Left lung (tissue), 10 donors: ENCODE results near the gene ANTXR2. TPM values are rescaled to one million over a fixed set of nuclear protein-coding genes. Genes with fewer than 3 reads are reported as not detected.

Experiments used
- ATAC-seq: fragments of 200-7000 bp; cut with Tn5 transposase; one replicate; pipeline ENCODE4 v1.9.1; 2020; ENCODE audit warnings: moderate library complexity
- DNase-seq, 4 donors: peaks; one replicate each; pipeline ENCODE4 v3.0.0-alpha.2; 2013 to 2020
- H3K27ac ChIP-seq, 2 donors: fragments of 200-600 bp; sonication (generic) in 1 of 2; one replicate each; pipeline versions ENCODE4 v1.5.0 to v1.8.0; 2020 to 2021
- H3K27me3 ChIP-seq, 2 donors: fragments of 200-600 bp; sonication (generic) in 1 of 2; one replicate each; pipeline versions ENCODE4 v1.5.0 to v1.8.0; 2020 to 2021
- H3K36me3 ChIP-seq, 2 donors: fragments of 200-600 bp; sonication (generic) in 1 of 2; one replicate each; pipeline versions ENCODE4 v1.5.0 to v1.8.0; 2020 to 2021
- H3K4me1 ChIP-seq, 2 donors: fragments of 200-600 bp; one replicate each; pipeline ENCODE4 v1.8.0; 2021
- H3K4me3 ChIP-seq, 2 donors: fragments of 200-600 bp; sonication (generic) in 1 of 2; one replicate each; pipeline versions ENCODE4 v1.5.0 to v1.8.0; 2020 to 2021; ENCODE audit warnings: mild to moderate bottlenecking in 1 of 2
- H3K9me3 ChIP-seq, 2 donors: fragments of 200-600 bp; sonication (generic) in 1 of 2; one replicate each; pipeline versions ENCODE4 v1.5.0 to v1.8.0; 2020 to 2021
- intact Hi-C, 2 donors: fragments of 100-400 bp; cut with DNase I; formaldehyde crosslinking; loops; one replicate each; pipeline versions ENCODE4 v1.11.2 to v1.14.2; 2022
- polyA plus RNA-seq, 6 donors: library from polyadenylated mRNA; unstranded; fragments of 120-200 nt; gene quantifications; one replicate each; pipeline ENCODE4 v1.2.1, GENCODE V29; 2013; ENCODE audit not compliant: insufficient read length in 6 of 6
- total RNA-seq, 2 donors: library from RNA; stranded (reverse); fragmentation: NEBNext Ultra II Directional; extraction: Animal tissue kit (Norgen Biotek cat#: 25700); gene quantifications; one replicate each; pipeline ENCODE4 v1.2.1, GENCODE V29; 2021
- TF ChIP-seq, protein P1 (sequence below), 2 donors: fragments of 200-600 bp; sonication (generic) in 1 of 2; IDR thresholded peaks; one replicate each; pipeline versions ENCODE4 v1.5.0 to v1.8.0; 2021; ENCODE audit warnings: antibody characterized with exemption in 2 of 2
- donor health status: DM: no; HTN: yes; CAD: no.
- donor health status: DM: no; HTN: no; CAD: no.

ANTXR2 gene
- total and polyA plus RNA-seq, 8 donors: 45.6 to 73.3 (median 66.1) TPM

DNA sequence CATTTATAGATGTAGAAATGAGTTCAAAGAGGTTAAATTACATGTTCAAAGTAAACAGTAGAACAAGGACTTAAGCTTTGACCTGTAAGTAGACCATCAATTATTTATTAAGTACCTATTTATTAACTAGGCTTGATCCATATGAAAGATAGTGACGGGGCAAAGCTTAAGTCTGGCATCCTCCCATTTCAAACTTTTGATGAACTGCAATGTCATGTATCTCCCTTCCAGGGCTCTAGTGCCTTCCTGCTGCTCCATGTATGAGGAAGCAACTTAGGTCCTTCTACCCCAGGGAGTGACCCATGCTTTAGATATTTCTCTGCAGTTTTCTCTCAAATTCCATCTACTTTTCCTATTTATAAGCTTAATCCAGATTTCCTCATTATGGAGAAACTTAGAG is 31.9 kb upstream of the ANTXR2 start:
- peaks cover 0 to 12% of the 10 kb centered on the region in 2 donors for H3K4me1 ChIP-seq
- TF ChIP-seq, protein P1, sequence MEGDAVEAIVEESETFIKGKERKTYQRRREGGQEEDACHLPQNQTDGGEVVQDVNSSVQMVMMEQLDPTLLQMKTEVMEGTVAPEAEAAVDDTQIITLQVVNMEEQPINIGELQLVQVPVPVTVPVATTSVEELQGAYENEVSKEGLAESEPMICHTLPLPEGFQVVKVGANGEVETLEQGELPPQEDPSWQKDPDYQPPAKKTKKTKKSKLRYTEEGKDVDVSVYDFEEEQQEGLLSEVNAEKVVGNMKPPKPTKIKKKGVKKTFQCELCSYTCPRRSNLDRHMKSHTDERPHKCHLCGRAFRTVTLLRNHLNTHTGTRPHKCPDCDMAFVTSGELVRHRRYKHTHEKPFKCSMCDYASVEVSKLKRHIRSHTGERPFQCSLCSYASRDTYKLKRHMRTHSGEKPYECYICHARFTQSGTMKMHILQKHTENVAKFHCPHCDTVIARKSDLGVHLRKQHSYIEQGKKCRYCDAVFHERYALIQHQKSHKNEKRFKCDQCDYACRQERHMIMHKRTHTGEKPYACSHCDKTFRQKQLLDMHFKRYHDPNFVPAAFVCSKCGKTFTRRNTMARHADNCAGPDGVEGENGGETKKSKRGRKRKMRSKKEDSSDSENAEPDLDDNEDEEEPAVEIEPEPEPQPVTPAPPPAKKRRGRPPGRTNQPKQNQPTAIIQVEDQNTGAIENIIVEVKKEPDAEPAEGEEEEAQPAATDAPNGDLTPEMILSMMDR (IDR thresholded peaks at IDR 0.05): no peak
- H3K27ac ChIP-seq: no peak overlapping the region
- H3K36me3 ChIP-seq: no peaks in the 10 kb centered on the region
- no peaks in the 10 kb centered on the region for H3K27me3 ChIP-seq
- no peak for DNase-seq
- intact Hi-C loops: no loop called here
- no peak overlapping the region for H3K4me3 ChIP-seq
- ATAC-seq: no peak
- H3K9me3 ChIP-seq: peaks cover 0 to 20% of the 10 kb centered on the region in 2 donors

DNA sequence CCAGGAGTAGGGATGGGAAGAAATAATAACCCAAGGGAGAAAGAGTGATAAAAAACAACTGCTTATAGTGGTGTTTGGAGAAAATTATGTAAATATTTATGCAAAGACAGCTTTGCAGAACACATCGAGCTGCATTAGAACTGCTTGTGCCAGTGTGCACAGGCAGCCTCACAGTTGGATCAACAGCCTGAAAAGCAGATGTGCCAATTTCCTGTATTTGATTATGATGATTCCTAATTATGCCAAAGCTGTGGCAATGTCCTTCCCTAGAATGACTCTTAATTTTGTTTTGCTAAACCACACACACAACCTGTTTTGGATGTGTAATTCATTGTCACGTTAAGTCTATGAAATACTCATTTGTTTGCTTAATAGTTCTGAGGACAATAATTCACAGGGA is 30.6 kb upstream of the ANTXR2 start:
- DNase-seq: no peak
- ATAC-seq: no peak
- no peaks in the 10 kb centered on the region for H3K36me3 ChIP-seq
- H3K9me3 ChIP-seq: peaks cover 0 to 20% of the 10 kb centered on the region in 2 donors
- no peaks in the 10 kb centered on the region for H3K27me3 ChIP-seq
- TF ChIP-seq, protein P1 (IDR thresholded peaks at IDR 0.05): no peak
- no peak overlapping the region for H3K4me3 ChIP-seq
- H3K27ac ChIP-seq: peak overlapping the region in 1 of 2 donors; percentile 41
- intact Hi-C loops: no loop called here
- peaks cover 0 to 12% of the 10 kb centered on the region in 2 donors for H3K4me1 ChIP-seq

DNA sequence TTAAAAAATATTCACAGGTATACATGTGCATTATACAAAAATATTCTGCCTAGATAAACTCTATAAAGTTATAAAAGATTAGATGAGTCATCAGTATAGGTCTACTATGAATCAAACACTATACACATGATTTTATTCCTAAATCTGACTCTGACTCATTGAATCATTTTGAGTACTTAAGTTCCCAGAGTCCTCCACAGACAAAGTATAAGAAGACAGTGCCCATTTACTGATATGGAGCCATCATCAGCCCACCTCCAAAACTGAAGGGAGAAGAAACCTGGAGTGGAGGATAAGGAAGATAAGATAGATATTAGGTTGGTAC is 28.7 kb upstream of the ANTXR2 start:
- no peak for DNase-seq
- Histone ChIP-seq H3K27ac (peak overlapping the region in 1 of 2 donors; percentile 66), H3K4me3 (no peak overlapping the region), H3K27me3 (no peaks in the 10 kb centered on the region), H3K9me3 (peaks cover 0 to 8% of the 10 kb centered on the region in 2 donors), H3K4me1 (peaks cover 0 to 12% of the 10 kb centered on the region in 2 donors), H3K36me3 (no peaks in the 10 kb centered on the region)
- TF ChIP-seq, protein P1 (IDR thresholded peaks at IDR 0.05): no peak
- intact Hi-C loops: no loop called here
- ATAC-seq: no peak

DNA sequence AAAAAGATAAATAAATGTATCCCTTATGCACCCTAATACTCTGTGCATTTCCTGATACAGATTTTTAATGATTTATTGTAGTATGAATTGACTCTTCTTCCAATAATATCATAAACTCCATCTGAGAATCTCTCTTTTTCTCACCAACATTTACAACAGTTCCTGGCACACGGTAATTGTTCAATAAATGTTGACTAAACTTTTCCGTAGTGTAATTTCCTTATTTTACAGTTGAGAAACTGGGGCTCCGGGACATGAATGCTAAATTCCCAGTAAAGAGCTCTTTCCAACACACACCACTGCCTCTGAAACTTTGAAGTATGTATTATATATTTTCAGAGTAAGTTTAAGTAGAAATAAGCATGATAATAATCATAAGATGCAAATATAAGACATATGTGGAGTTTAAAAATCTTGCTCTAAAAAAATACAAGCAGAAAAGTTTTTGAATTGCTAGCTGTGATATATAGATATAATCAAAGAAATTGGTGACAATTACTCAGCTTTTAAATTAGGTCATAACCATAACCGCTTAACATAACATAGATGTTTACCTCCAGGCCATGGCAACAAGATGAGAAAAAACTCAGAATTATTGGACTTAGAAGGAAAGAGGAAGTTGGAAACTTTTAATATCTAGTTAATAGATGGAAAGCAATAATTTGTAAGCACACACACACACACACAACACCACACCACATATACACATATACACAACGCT is 28.2 kb upstream of the ANTXR2 start:
- TF ChIP-seq, protein P1 (IDR thresholded peaks at IDR 0.05): no peak
- H3K4me3 ChIP-seq: no peak overlapping the region
- H3K9me3 ChIP-seq: peaks cover 0 to 4% of the 10 kb centered on the region in 2 donors
- peak overlapping the region in 1 of 2 donors; percentile 66 for H3K27ac ChIP-seq
- ATAC-seq (no peak), DNase-seq (no peak)
- H3K36me3 ChIP-seq: no peaks in the 10 kb centered on the region
- intact Hi-C loops: no loop called here
- peaks cover 0 to 12% of the 10 kb centered on the region in 2 donors for H3K4me1 ChIP-seq
- H3K27me3 ChIP-seq: no peaks in the 10 kb centered on the region

DNA sequence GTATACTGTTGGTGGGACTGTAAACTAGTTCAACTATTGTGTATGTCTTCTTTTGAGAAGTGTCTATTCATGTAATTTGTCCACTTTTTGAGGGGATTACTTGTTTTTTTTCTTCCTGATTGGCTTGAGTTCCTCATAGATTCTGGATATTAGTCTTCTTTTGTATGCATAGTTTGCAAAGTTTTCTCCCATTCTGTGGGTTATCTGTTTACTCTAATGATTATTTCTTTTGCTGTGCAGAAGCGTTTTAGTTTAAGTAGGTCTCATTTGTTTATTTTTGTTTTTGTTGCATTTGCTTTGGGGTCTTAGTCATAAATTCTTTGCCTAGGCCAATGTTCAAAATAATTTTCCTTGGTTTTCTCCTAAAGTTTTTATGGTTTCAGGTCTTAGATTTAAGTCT is 26.6 kb upstream of the ANTXR2 start:
- intact Hi-C loops: no loop called here
- Histone ChIP-seq H3K27ac (no peak overlapping the region), H3K27me3 (no peaks in the 10 kb centered on the region), H3K9me3 (no peaks in the 10 kb centered on the region), H3K4me1 (peaks cover 0 to 12% of the 10 kb centered on the region in 2 donors), H3K4me3 (no peak overlapping the region), H3K36me3 (no peaks in the 10 kb centered on the region)
- DNase-seq (no peak), ATAC-seq (no peak)
- TF ChIP-seq, protein P1 (IDR thresholded peaks at IDR 0.05): no peak
